Coronary artery (tissue), 2 donors: ENCODE measurements around the gene RGS3.

Experiments used
- DNase-seq: peaks from one replicate; pipeline ENCODE4 v3.0.0-alpha.2; 2017; ENCODE audit warnings: low spot score
- H3K27ac ChIP-seq, 2 donors: fragments of 200-600 bp; sonication (generic); one replicate each; pipeline ENCODE4 v1.5.1; 2016 to 2019
- H3K4me3 ChIP-seq: fragments of 200-600 bp; sonication (generic); 2 replicates; pipeline ENCODE4 v1.5.1; 2016; ENCODE audit warnings: mild to moderate bottlenecking, moderate library complexity
- TF ChIP-seq, protein P1 (sequence below): fragments of 200-600 bp; sonication (generic); IDR thresholded peaks from one replicate; pipeline ENCODE4 v1.5.1; 2019; ENCODE audit warnings: antibody characterized with exemption

RGS3 gene

DNA sequence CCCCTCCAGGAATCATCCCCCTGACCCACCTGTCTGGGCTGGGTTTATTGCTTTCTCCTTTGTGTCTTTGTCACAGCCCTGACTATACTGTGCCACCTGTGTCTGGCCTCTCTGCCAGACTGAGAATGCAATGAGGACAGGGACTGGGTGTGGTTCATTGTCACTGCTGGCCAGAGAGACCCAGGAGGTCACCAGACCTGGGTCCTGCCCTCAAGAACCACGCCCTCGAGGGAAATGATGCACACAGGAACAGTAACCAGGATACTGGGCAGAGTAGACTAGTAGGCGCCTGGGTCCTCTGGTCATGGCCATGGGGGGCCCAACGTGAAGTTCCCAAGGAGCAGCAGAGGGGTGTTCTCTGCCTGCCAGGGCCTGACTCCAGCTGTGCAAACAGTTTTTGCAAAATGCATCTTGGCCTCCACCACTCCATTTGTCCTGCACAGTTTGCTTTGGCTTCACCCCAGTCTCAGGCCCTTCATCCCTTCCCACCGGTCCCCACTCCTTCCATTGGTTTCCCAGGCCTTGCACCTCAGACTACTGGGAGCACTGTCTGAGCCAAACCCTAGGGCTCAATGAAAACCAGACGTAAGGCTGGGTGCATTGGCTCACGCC, 17.8 kb downstream of the RGS3 start:
- no peak for DNase-seq
- TF ChIP-seq, protein P1, sequence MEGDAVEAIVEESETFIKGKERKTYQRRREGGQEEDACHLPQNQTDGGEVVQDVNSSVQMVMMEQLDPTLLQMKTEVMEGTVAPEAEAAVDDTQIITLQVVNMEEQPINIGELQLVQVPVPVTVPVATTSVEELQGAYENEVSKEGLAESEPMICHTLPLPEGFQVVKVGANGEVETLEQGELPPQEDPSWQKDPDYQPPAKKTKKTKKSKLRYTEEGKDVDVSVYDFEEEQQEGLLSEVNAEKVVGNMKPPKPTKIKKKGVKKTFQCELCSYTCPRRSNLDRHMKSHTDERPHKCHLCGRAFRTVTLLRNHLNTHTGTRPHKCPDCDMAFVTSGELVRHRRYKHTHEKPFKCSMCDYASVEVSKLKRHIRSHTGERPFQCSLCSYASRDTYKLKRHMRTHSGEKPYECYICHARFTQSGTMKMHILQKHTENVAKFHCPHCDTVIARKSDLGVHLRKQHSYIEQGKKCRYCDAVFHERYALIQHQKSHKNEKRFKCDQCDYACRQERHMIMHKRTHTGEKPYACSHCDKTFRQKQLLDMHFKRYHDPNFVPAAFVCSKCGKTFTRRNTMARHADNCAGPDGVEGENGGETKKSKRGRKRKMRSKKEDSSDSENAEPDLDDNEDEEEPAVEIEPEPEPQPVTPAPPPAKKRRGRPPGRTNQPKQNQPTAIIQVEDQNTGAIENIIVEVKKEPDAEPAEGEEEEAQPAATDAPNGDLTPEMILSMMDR = no peak
- H3K4me3 ChIP-seq = no peak overlapping the region
- H3K27ac ChIP-seq = peak overlapping the region in 1 of 2 donors; percentile 16

DNA sequence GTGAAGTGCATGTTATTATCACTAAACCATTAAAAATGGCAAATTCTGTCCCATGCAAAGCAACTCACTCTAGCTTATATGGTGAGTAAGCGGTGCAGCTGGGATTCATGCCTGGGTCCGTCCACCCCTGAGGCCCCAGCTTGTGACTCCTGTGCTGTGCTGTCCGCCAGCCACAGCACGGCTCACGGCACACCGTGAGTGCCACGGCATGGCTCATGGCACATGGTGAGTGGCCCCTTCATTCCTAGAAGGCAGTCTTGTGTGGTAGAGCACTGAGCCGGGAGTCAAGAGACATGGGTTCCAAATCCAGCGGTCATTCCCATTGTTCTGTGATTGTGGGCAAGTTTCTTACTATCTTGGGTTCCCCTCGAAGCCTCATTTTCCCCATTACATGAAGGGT, 18.8 kb downstream of the RGS3 start:
- Histone ChIP-seq H3K27ac (no peak overlapping the region), H3K4me3 (no peak overlapping the region)
- TF ChIP-seq, protein P1 = no peak
- no peak for DNase-seq

DNA sequence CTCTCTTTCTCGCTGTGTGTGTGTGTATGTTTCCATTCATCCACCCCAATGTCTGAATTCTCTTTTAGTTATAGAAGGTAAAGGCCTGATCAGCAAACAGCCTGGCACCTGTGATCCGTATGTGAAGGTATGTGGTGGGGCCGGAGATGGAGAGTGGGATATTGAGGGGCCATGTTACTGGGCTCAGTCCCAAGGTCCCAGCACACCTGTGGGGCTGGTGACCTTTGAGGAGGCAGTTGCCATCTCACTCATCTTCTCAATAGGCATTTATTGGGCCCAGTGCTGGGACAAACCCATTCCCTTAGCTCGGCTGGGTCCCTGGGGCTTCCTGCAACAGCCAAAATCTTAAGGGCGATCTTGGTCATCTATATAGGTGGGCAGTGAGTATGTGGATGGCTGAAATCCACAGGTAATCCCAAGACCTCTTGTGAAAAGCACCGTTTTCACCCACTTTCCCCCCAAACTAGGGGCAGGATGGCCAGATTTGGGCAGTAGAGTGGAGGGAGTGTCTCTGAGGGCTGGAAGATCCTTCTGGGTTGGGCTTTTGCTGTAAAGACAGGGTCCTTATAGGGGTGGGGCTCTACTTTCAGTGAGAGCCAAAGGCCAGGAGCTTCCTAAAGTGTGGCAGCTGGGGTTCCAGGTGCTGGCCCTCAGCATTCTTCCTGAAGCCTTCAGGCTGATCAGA, 19.6 kb downstream of the RGS3 start:
- Histone ChIP-seq H3K27ac (peak overlapping the region; percentile 84 to 93), H3K4me3 (no peak overlapping the region)
- DNase-seq = no peak
- TF ChIP-seq, protein P1 = no peak

DNA sequence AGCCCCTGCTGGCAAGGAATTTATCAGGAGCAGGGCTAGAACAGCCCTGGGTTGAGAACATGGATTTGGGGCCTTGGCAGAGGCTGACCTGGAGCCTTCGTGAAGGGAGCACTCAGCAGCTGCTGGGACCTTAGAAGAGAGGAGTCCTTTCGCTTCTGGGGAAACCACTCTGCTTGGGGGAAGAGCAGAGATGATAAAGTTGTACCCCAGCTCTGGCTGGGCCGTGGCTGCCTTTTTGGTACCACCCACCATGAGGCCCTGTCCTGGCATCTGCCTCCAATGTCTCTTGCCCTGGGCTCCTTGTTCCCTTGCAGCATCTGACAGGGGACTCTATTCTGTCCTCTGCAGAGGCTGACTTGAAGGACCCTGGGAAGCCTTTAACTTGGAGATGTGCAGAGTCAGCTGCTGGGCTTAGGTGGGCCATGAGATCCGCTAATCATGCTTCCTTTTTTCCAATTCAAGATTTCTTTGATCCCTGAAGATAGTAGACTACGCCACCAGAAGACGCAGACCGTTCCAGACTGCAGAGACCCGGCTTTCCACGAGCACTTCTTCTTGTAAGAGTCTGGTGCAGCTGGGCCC, 20.2 kb downstream of the RGS3 start:
- DNase-seq = peak; percentile 64
- peak overlapping the region; percentile 84 to 93 for H3K27ac ChIP-seq
- TF ChIP-seq, protein P1 = no peak
- H3K4me3 ChIP-seq = no peak overlapping the region

DNA sequence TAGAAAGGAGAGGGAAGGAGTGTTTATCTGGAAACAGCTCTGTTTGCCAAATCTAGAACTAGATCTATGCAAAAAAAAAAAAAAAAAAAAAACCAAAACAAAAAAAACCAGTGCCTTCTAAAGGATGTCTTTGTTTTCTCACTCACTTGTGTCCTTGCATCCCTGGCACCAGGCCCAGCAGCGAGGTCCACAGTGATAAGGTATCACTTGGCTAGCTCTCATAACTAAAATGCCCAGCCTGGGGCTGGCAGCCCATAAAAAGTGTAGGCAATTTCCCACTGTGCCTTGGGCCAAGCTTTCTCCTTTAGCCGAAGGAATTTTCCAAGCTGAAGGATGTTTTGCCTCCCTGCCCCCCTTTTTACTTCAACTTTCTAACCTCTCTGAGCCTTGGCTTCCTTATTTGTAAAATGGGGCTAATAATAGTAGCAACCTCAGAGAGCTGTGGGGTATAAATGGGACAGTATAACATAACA, 20.8 kb downstream of the RGS3 start:
- peak overlapping the region; percentile 84 to 93 for H3K27ac ChIP-seq
- TF ChIP-seq, protein P1 = no peak
- DNase-seq = peak; percentile 79
- H3K4me3 ChIP-seq = no peak overlapping the region

DNA sequence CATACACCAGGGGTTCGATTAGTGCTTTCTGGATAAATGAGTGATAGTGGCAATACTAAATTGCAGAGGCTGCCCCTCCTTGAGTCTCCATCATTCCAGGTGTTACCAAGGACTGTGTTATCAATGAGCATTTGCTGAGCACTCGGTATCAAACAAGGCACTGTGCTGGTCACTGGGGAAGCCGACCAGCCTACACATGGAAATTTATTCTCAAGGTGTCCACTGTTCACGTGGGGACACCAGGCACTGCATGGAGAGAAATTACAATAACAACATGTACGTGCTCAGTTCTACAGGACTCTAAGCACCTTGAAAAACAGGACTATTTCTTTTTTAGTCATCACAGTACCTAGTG, 22.2 kb downstream of the RGS3 start:
- DNase-seq = no peak
- Histone ChIP-seq H3K4me3 (no peak overlapping the region), H3K27ac (peak overlapping the region; percentile 84 to 93)
- TF ChIP-seq, protein P1 = no peak
